Neuronal stem cell (in vitro differentiated cells): ENCODE data around the gene KRTCAP3.
A peak's percentile ranks its signal among the peaks of the same experiment; 100 is the strongest.

Source experiments
- DNase-seq: peaks from one replicate; pipeline ENCODE4 v3.0.0-alpha.2; 2013; ENCODE audit warnings: low spot score
- H2AFZ ChIP-seq: one replicate; pipeline ENCODE4 v1.6.1; 2013; ENCODE audit warnings: mild to moderate bottlenecking, low read length, inconsistent platforms
- H2AK5ac ChIP-seq: 2 replicates; pipeline ENCODE4 v1.6.1; 2013; ENCODE audit warnings: low read depth, mild to moderate bottlenecking, inconsistent platforms, low read length, moderate library complexity, mixed read lengths
- H2BK120ac ChIP-seq: 2 replicates; pipeline ENCODE4 v1.6.1; 2013; ENCODE audit warnings: low read depth, mild to moderate bottlenecking, inconsistent platforms, low read length, moderate library complexity, mixed read lengths
- H2BK12ac ChIP-seq: one replicate; pipeline ENCODE4 v1.6.1; 2013; ENCODE audit warnings: low read length, inconsistent platforms
- H2BK15ac ChIP-seq: 2 replicates; pipeline ENCODE4 v1.6.1; 2013; ENCODE audit warnings: mild to moderate bottlenecking, low read length, inconsistent platforms, mixed read lengths
- H2BK5ac ChIP-seq: one replicate; pipeline ENCODE4 v1.6.1; 2013; ENCODE audit warnings: inconsistent platforms, mild to moderate bottlenecking, low read length, moderate library complexity
- H3K14ac ChIP-seq: one replicate; pipeline ENCODE4 v1.6.1; 2013; ENCODE audit warnings: low read length, inconsistent platforms
- H3K18ac ChIP-seq: 2 replicates; pipeline ENCODE4 v1.6.1; 2013; ENCODE audit warnings: low read length, inconsistent platforms
- H3K23ac ChIP-seq: 2 replicates; pipeline ENCODE4 v1.6.1; 2013; ENCODE audit warnings: low read depth, mild to moderate bottlenecking, mixed read lengths, low read length, inconsistent platforms; ENCODE audit not compliant: poor library complexity
- H3K27ac ChIP-seq: replicated peaks from 3 replicates; pipeline ENCODE4 v1.5.1; 2013; ENCODE audit warnings: low read length, inconsistent platforms
- H3K27me3 ChIP-seq, 3 experiments: 2 replicates each; pipeline ENCODE4 v1.6.1; 2013; ENCODE audit warnings: low read length in 3 of 3, mild to moderate bottlenecking in 2 of 3, inconsistent platforms in 1 of 3, low read depth in 1 of 3, mixed read lengths in 1 of 3, moderate library complexity in 1 of 3; ENCODE audit not compliant: control insufficient read depth in 3 of 3, insufficient read depth in 3 of 3
- H3K36me3 ChIP-seq, 2 donors: replicated peaks in 1 of 2; 2 replicates each; pipeline ENCODE4 v1.6.1; 2013; ENCODE audit warnings: low read length in 2 of 2; ENCODE audit not compliant: control insufficient read depth in 2 of 2, insufficient read depth in 2 of 2
- H3K4ac ChIP-seq: 2 replicates; pipeline ENCODE4 v1.6.1; 2013; ENCODE audit warnings: inconsistent platforms, mild to moderate bottlenecking, low read length, moderate library complexity
- H3K4me1 ChIP-seq, 2 donors: 1 replicate in 1 of 2; 2 replicates in 1 of 2; pipeline ENCODE4 v1.6.1; 2013; ENCODE audit warnings: low read length in 2 of 2, low read depth in 1 of 2; ENCODE audit not compliant: control insufficient read depth in 2 of 2, insufficient read depth in 1 of 2
- H3K4me2 ChIP-seq: one replicate; pipeline ENCODE4 v1.6.1; 2013; ENCODE audit warnings: mild to moderate bottlenecking, low read length, inconsistent platforms; ENCODE audit not compliant: insufficient read depth, poor library complexity, severe bottlenecking
- H3K4me3 ChIP-seq, 2 donors: 2 replicates each; pipeline ENCODE4 v1.5.1; 2013; ENCODE audit warnings: low read length in 2 of 2, mild to moderate bottlenecking in 2 of 2, inconsistent platforms in 1 of 2, moderate library complexity in 1 of 2
- H3K79me1 ChIP-seq: one replicate; pipeline ENCODE4 v1.6.1; 2013; ENCODE audit warnings: low read depth, mild to moderate bottlenecking, inconsistent platforms, low read length, moderate library complexity
- H3K9ac ChIP-seq: one replicate; pipeline ENCODE4 v1.6.1; 2013; ENCODE audit warnings: mild to moderate bottlenecking, low read depth, low read length, inconsistent platforms; ENCODE audit not compliant: poor library complexity
- H3K9me3 ChIP-seq, 2 donors: replicated peaks in 1 of 2; 2 replicates each; pipeline versions ENCODE3 to v1.6.1; 2013; ENCODE audit warnings: low read length in 2 of 2, mild to moderate bottlenecking in 2 of 2, inconsistent platforms in 1 of 2, low read depth in 1 of 2, mixed read lengths in 1 of 2, moderate library complexity in 1 of 2; ENCODE audit not compliant: control insufficient read depth in 2 of 2, insufficient read depth in 1 of 2
- H4K8ac ChIP-seq: one replicate; pipeline ENCODE4 v1.6.1; 2013; ENCODE audit warnings: low read depth, mild to moderate bottlenecking, inconsistent platforms, low read length, moderate library complexity
- H4K91ac ChIP-seq: one replicate; pipeline ENCODE4 v1.6.1; 2013; ENCODE audit warnings: low read length, low read depth, mild to moderate bottlenecking, inconsistent platforms; ENCODE audit not compliant: poor library complexity
- WGBS, 2 donors: extraction: QIAGEN DNeasy Blood & Tissue Kit; methylation state at CpG; one replicate each; pipeline ENCODE4 v1.1.7; 2013; ENCODE audit warnings: missing lambda C conversion rate in 2 of 2, mixed read lengths in 1 of 2; ENCODE audit not compliant: insufficient read length in 2 of 2, insufficient replicate concordance in 1 of 2; ENCODE audit errors: extremely low coverage in 2 of 2; 5-methylcytosine and 5-hydroxymethylcytosine counted together

Gene KRTCAP3

DNA sequence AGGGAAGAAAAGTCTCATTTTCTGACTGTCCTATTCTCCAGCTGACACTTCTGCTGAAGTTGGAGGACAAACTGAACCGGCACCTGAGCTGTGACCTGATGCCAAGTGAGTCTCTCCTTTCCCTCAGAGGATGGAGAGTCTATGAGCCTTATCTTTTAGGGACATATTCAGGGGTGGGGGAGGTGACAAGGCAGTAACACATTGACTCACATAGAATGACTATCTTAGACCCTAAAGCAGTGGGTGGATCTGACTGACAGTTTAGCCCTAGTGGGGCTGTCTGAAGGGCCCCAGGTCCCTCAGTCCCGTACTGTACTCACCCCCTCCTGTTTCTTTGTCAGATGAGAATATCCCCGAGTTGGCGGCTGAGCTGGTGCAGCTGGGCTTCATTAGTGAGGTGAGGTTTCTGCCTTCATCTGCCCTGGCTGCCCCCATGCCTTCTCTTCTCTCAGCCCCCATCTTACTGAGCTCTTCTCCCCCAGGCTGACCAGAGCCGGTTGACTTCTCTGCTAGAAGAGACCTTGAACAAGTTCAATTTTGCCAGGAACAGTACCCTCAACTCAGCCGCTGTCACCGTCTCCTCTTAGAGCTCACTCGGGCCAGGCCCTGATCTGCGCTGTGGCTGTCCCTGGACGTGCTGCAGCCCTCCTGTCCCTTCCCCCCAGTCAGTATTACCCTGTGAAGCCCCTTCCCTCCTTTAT lies 805 bp upstream of the KRTCAP3 start:
- peaks cover 2% of the 10 kb centered on the region for H3K79me1 ChIP-seq
- no peak overlapping the region for H2BK15ac ChIP-seq
- no peak overlapping the region for H2AFZ ChIP-seq
- H2BK5ac ChIP-seq = no peak overlapping the region
- H2BK120ac ChIP-seq = no peak overlapping the region
- H3K27ac ChIP-seq = no peak overlapping the region
- H4K8ac ChIP-seq = no peak overlapping the region
- H3K4me2 ChIP-seq = peak overlapping the region; percentile 91
- no peaks in the 10 kb centered on the region for H3K27me3 ChIP-seq
- H3K14ac ChIP-seq = no peak overlapping the region
- no peak overlapping the region for H3K4ac ChIP-seq
- H2BK12ac ChIP-seq = no peak overlapping the region
- H4K91ac ChIP-seq = no peak overlapping the region
- no peak overlapping the region for H3K18ac ChIP-seq
- H3K9me3 ChIP-seq = peaks cover 0 to 2% of the 10 kb centered on the region in 2 donors
- no CpG with 5 or more reads among the region's 10 CpGs for WGBS, 2 donors
- peaks cover 32 to 88% of the 10 kb centered on the region in 2 donors for H3K36me3 ChIP-seq
- no peak overlapping the region for H3K4me3 ChIP-seq
- no peak overlapping the region for H3K9ac ChIP-seq
- H3K4me1 ChIP-seq = peaks cover 0 to 7% of the 10 kb centered on the region in 2 donors
- H3K23ac ChIP-seq = peak overlapping the region; percentile 89
- no peak overlapping the region for H2AK5ac ChIP-seq
- no peak for DNase-seq

DNA sequence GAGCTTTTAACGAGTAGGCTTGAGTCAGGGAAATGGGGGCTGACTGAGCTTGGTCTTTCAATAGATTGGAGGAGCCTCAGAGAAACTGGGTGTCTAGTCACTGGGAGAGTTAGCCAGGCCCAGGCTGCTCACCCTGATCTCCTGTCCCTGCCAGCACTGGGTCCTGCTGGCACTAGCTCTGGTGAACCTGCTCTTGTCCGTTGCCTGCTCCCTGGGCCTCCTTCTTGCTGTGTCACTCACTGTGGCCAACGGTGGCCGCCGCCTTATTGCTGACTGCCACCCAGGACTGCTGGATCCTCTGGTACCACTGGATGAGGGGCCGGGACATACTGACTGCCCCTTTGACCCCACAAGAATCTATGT lies 720 bp downstream of the KRTCAP3 start:
- H4K8ac ChIP-seq = no peak overlapping the region

DNA sequence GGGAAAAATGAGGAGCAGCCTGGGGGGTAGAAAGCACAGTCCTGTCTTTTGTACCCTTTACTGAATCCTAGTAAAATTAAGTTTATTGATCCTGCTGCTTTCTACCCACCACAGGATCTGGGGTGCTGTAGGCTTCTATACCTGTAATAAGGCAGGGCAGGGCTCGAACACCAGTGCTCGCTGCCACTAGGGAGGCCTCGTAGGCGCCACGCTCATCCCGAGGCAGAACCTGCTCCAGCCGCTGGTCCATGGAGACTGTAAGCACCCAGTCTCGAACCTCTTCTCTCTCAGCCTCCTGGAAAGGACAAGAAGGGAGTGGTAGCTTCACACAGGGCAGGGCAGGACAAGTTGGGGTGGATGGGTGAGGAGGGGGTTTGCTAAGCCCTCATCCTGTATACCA lies 3.0 kb downstream of the KRTCAP3 start:
- H3K4me2 ChIP-seq = no peak overlapping the region
- H2BK5ac ChIP-seq = no peak overlapping the region
- H3K79me1 ChIP-seq = peaks cover 2% of the 10 kb centered on the region
- DNase-seq = no peak
- H3K4ac ChIP-seq = no peak overlapping the region
- H3K4me3 ChIP-seq = no peak overlapping the region
- H3K9ac ChIP-seq = no peak overlapping the region
- H2AFZ ChIP-seq = no peak overlapping the region
- H3K27ac ChIP-seq = no peak overlapping the region
- H3K23ac ChIP-seq = no peak overlapping the region
- H2BK15ac ChIP-seq = no peak overlapping the region
- H4K8ac ChIP-seq = no peak overlapping the region
- H2AK5ac ChIP-seq = no peak overlapping the region
- H3K27me3 ChIP-seq = no peaks in the 10 kb centered on the region
- no peak overlapping the region for H2BK120ac ChIP-seq
- H4K91ac ChIP-seq = no peak overlapping the region
- WGBS, 2 donors = no CpG with 5 or more reads among the region's 8 CpGs
- H3K36me3 ChIP-seq = peaks cover 29 to 83% of the 10 kb centered on the region in 2 donors
- peaks cover 0 to 7% of the 10 kb centered on the region in 2 donors for H3K4me1 ChIP-seq
- no peak overlapping the region for H2BK12ac ChIP-seq
- H3K9me3 ChIP-seq = peaks cover 0 to 2% of the 10 kb centered on the region in 2 donors
- H3K14ac ChIP-seq = no peak overlapping the region
- no peak overlapping the region for H3K18ac ChIP-seq

More for the DNA sequence above, 720 bp downstream of the KRTCAP3 start:
- no peak overlapping the region for H2BK120ac ChIP-seq
- no peak overlapping the region for H4K91ac ChIP-seq
- H3K9ac ChIP-seq = no peak overlapping the region
- no peak overlapping the region for H3K14ac ChIP-seq
- peaks cover 26 to 85% of the 10 kb centered on the region in 2 donors for H3K36me3 ChIP-seq
- WGBS, 2 donors = no CpG with 5 or more reads among the region's 6 CpGs
- no peaks in the 10 kb centered on the region for H3K27me3 ChIP-seq
- H3K18ac ChIP-seq = peak overlapping the region; percentile 94
- no peak overlapping the region for H2BK15ac ChIP-seq
- H3K4me3 ChIP-seq = no peak overlapping the region
- H3K4me1 ChIP-seq = peaks cover 0 to 7% of the 10 kb centered on the region in 2 donors
- peak overlapping the region; percentile 91 for H3K4me2 ChIP-seq
- peaks cover 2% of the 10 kb centered on the region for H3K79me1 ChIP-seq
- H3K27ac ChIP-seq = no peak overlapping the region
- no peak overlapping the region for H2AFZ ChIP-seq
- H3K23ac ChIP-seq = peak overlapping the region; percentile 60
- H2BK12ac ChIP-seq = no peak overlapping the region
- peaks cover 0 to 2% of the 10 kb centered on the region in 2 donors for H3K9me3 ChIP-seq
- no peak overlapping the region for H3K4ac ChIP-seq
- H2BK5ac ChIP-seq = no peak overlapping the region
- H2AK5ac ChIP-seq = peak overlapping the region; percentile 92
- DNase-seq = no peak

DNA sequence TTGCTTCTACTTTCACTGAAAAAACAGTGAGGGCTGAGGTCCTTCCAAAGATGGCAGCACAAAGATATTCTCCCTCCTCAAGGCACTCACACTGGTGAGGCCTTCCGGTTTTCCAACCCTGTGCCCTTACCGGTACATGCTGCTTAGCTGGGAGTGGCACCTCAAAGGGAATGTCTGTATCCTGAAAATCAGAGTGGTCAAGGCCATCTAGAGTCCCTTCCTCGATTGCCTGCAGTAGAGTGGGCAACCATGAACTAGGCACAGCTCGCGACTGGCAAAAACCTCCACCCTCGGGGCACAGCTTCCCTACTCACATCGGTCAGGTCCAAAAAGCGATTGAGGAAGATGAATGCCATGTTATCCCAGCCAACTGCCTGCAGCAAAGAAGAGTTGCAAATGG lies 3.4 kb downstream of the KRTCAP3 start:
- Histone ChIP-seq H2BK12ac (no peak overlapping the region), H3K27ac (no peak overlapping the region), H4K91ac (no peak overlapping the region), H2AK5ac (no peak overlapping the region), H3K4me2 (no peak overlapping the region), H3K4me3 (peak overlapping the region in 1 of 2 donors; percentile 14), H3K79me1 (peaks cover 2% of the 10 kb centered on the region), H2BK5ac (no peak overlapping the region), H3K18ac (no peak overlapping the region), H2BK120ac (no peak overlapping the region), H3K4ac (no peak overlapping the region), H3K27me3 (no peaks in the 10 kb centered on the region), H3K23ac (no peak overlapping the region), H2BK15ac (no peak overlapping the region), H3K9me3 (peaks cover 0 to 2% of the 10 kb centered on the region in 2 donors), H3K36me3 (peaks cover 24 to 81% of the 10 kb centered on the region in 2 donors), H4K8ac (no peak overlapping the region), H3K4me1 (peaks cover 0 to 7% of the 10 kb centered on the region in 2 donors), H3K9ac (no peak overlapping the region), H2AFZ (no peak overlapping the region), H3K14ac (no peak overlapping the region)
- DNase-seq = no peak
- WGBS, 2 donors = no CpG with 5 or more reads among the region's 8 CpGs
